Heart right ventricle (tissue), 16 donors: Measurements from ENCODE around the gene KLHL30. TPM values are rescaled to one million over a fixed set of nuclear protein-coding genes. Genes with fewer than 3 reads are reported as not detected.
A peak's percentile ranks its signal among the peaks of the same experiment; 100 is the strongest.

Experiments
- ATAC-seq, 8 donors: fragments of 200-7000 bp; cut with Tn5 transposase; one replicate each; pipeline ENCODE4 v1.9.1; 2020; ENCODE audit warnings: mild to moderate bottlenecking in 8 of 8, moderate library complexity in 8 of 8, moderate number of reproducible peaks in 1 of 8
- DNase-seq, 2 donors: peaks; one replicate each; pipeline ENCODE4 v3.0.0-alpha.2; 2020
- H3K27ac ChIP-seq, 10 donors: fragments of 200-600 bp; sonication (generic) in 2 of 10; one replicate each; pipeline versions ENCODE4 v1.5.0 to v1.8.0; 2020 to 2022; ENCODE audit warnings: mild to moderate bottlenecking in 3 of 10
- H3K27me3 ChIP-seq, 7 donors: fragments of 200-600 bp; one replicate each; pipeline ENCODE4 v1.8.0; 2021 to 2022; ENCODE audit warnings: mild to moderate bottlenecking in 2 of 7
- H3K36me3 ChIP-seq, 9 donors: fragments of 200-600 bp; sonication (generic) in 1 of 9; one replicate each; pipeline versions ENCODE4 v1.5.0 to v1.8.0; 2020 to 2022; ENCODE audit warnings: mild to moderate bottlenecking in 2 of 9
- H3K4me1 ChIP-seq, 9 donors: fragments of 200-600 bp; sonication (generic) in 1 of 9; one replicate each; pipeline versions ENCODE4 v1.5.0 to v1.8.0; 2020 to 2022; ENCODE audit warnings: mild to moderate bottlenecking in 4 of 9
- H3K4me3 ChIP-seq, 10 donors: fragments of 200-600 bp; sonication (generic) in 2 of 10; one replicate each; pipeline versions ENCODE4 v1.5.0 to v1.8.0; 2020 to 2022; ENCODE audit warnings: mild to moderate bottlenecking in 7 of 10, moderate library complexity in 2 of 10
- H3K9me3 ChIP-seq, 11 donors: fragments of 200-600 bp in 10 of 11; sonication (generic) in 2 of 11; one replicate each; pipeline versions ENCODE4 v1.5.0 to v1.8.0; 2013 to 2022; ENCODE audit warnings: mild to moderate bottlenecking in 2 of 11, control low read depth in 1 of 11, moderate library complexity in 1 of 11
- WGBS, 2 donors: extraction: QIAGEN DNeasy Blood & Tissue Kit; methylation state at CpG; one replicate each; pipeline ENCODE4 v1.1.7; 2013; ENCODE audit warnings: inconsistent platforms in 1 of 2; 5-methylcytosine and 5-hydroxymethylcytosine counted together
- intact Hi-C, 10 donors: fragments of 100-400 bp; cut with DNase I; formaldehyde crosslinking; loops; one replicate each; pipeline versions ENCODE4 v1.11.1 to v1.14.2; 2022
- long read RNA-seq, 3 donors: library from polyadenylated mRNA; unstranded; transcript quantifications; one replicate each; pipeline ENCODE4 v2.0.0, GENCODE V29; 2020 to 2021
- polyA plus RNA-seq, 2 donors: library from polyadenylated mRNA; stranded (reverse); fragments of 200-250 nt; gene quantifications; one replicate each; pipeline ENCODE4 v1.2.3, GENCODE V29; 2013
- total RNA-seq, 10 donors: library from RNA; stranded (reverse); fragmentation: NEBNext Ultra II Directional in 3 of 10; extraction: Animal tissue kit (Norgen Biotek cat#: 25700) in 3 of 10; gene quantifications; one replicate each; pipeline versions ENCODE4 v1.2.1 to v1.2.4, GENCODE V29; 2021 to 2023
- TF ChIP-seq, protein P1 (sequence below), 9 donors: fragments of 200-600 bp; sonication (generic) in 2 of 9; IDR thresholded peaks; one replicate each; pipeline versions ENCODE4 v1.5.0 to v1.8.0; 2021 to 2022; ENCODE audit warnings: antibody characterized with exemption in 9 of 9, mild to moderate bottlenecking in 5 of 9, moderate library complexity in 1 of 9
- donor health status: Arrhythmogenic right ventricular cardiomyopathy.
- donor health status: ischemic (EF 13 %, LVEDD 7.1; RV severe dilation, severe dysfunction).
- donor health status: healthy with polysubstance abuse.
- donor health status: DM: no; HTN: yes; CAD: no.
- donor health status: DM: no; HTN: no; CAD: no.
- donor health status: ischemic (EF 25% LVEDD 6.9; RV normal size, moderate dysfunction).
- donor health status: ischemic (EF 25% LVEDD 5.7; RV mildly dilated, moderate dysfunction).
- donor health status: healthy.
- donor health status: DM: yes; HTN: yes; CAD: no.
- donor health status: Ischemic cardiomyopathy.
- donor health status: ischemic (EF 35%, LVEDD 5.7; RV mildly dilated, moderate dysfunction).
- donor health status: nonischemic (EF 11% LVEDD 7.7; RV severe dilation, severe dysfunction).
- donor health status: DM: yes; HTN: yes; CAD: no.
- donor health status: PGD.
- donor health status: ischemic (EF 29% LVEDD 5.4; RV normal size, mild dysfunction).
- donor health status: nonischemic (EF 23%, LVEDD 6.1; RV moderate dilation, normal function).

Gene KLHL30
- total RNA-seq = 10 to 100 TPM; 18.9 to 30.1 (median 26.7) TPM
- 1 to 10 TPM; 3.0 to 9.8 TPM for polyA plus RNA-seq
- long read RNA-seq, donor 1, partial matches to known transcripts = 2 of 15 reads
- long read RNA-seq, donor 1, other reads (novel, unspliced or antisense) = 13 of 15 reads
- long read RNA-seq, donor 2, partial matches to known transcripts = 2 of 19 reads
- long read RNA-seq, donor 2, other reads (novel, unspliced or antisense) = 16 of 19 reads
- long read RNA-seq, donor 3, partial matches to known transcripts = 8 of 100 reads
- long read RNA-seq, donor 3, other reads (novel, unspliced or antisense) = 89 of 100 reads

GRCh38 chr2:238138331-238139195, at the start of gene KLHL30:
Gene KLHL30 (plus strand): TSS chr2:238138668. CDS start chr2:238140755, 2,087 bp downstream.
- WGBS, 2 donors = 32 to 40% methylated on average over 21 to 22 of the region's 22 CpGs
- intact Hi-C loops = loop anchor here in 4 of 10 donors (5.0 to 10.0 kb wide), 3 partner anchors 171 to 284 kb away; partner anchors contain the start of genes RAMP1 (in 3 of the 4) and UBE2F (in 1 of the 4)
- peaks cover 0 to 2% (median 0%) of the 10 kb centered on the region in 7 donors for H3K27me3 ChIP-seq
- DNase-seq (peak; percentile 72 to 81), ATAC-seq (peak; percentile 80 to 94 (median 90))
- H3K27ac ChIP-seq = peak within 1 kb of the TSS; percentile 69 to 96 (median 89)
- TF ChIP-seq, protein P1, sequence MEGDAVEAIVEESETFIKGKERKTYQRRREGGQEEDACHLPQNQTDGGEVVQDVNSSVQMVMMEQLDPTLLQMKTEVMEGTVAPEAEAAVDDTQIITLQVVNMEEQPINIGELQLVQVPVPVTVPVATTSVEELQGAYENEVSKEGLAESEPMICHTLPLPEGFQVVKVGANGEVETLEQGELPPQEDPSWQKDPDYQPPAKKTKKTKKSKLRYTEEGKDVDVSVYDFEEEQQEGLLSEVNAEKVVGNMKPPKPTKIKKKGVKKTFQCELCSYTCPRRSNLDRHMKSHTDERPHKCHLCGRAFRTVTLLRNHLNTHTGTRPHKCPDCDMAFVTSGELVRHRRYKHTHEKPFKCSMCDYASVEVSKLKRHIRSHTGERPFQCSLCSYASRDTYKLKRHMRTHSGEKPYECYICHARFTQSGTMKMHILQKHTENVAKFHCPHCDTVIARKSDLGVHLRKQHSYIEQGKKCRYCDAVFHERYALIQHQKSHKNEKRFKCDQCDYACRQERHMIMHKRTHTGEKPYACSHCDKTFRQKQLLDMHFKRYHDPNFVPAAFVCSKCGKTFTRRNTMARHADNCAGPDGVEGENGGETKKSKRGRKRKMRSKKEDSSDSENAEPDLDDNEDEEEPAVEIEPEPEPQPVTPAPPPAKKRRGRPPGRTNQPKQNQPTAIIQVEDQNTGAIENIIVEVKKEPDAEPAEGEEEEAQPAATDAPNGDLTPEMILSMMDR (IDR thresholded peaks at IDR 0.05) = peak in 1 of 9 donors; percentile 3
- no peaks in the 10 kb centered on the region for H3K9me3 ChIP-seq
- H3K36me3 ChIP-seq = peaks cover 0 to 6% (median 0%) of the 10 kb centered on the region in 9 donors
- peaks cover 6 to 65% (median 49%) of the 10 kb centered on the region in 9 donors for H3K4me1 ChIP-seq
- H3K4me3 ChIP-seq = peak within 1 kb of the TSS; percentile 5 to 54 (median 40)

GRCh38 chr2:238090887-238091286, 47.6 kb upstream of the KLHL30 start:
- 87 to 95% methylated on average over 4 of the region's 4 CpGs for WGBS, 2 donors
- Histone ChIP-seq H3K36me3 (peaks cover 0 to 11% (median 0%) of the 10 kb centered on the region in 9 donors), H3K27ac (no peak overlapping the region), H3K27me3 (no peaks in the 10 kb centered on the region), H3K9me3 (no peaks in the 10 kb centered on the region), H3K4me3 (no peak overlapping the region), H3K4me1 (peaks cover 0 to 8% (median 0%) of the 10 kb centered on the region in 9 donors)
- ATAC-seq (no peak), DNase-seq (no peak)
- intact Hi-C loops = no loop called here
- TF ChIP-seq, protein P1 (IDR thresholded peaks at IDR 0.05) = no peak

DNA sequence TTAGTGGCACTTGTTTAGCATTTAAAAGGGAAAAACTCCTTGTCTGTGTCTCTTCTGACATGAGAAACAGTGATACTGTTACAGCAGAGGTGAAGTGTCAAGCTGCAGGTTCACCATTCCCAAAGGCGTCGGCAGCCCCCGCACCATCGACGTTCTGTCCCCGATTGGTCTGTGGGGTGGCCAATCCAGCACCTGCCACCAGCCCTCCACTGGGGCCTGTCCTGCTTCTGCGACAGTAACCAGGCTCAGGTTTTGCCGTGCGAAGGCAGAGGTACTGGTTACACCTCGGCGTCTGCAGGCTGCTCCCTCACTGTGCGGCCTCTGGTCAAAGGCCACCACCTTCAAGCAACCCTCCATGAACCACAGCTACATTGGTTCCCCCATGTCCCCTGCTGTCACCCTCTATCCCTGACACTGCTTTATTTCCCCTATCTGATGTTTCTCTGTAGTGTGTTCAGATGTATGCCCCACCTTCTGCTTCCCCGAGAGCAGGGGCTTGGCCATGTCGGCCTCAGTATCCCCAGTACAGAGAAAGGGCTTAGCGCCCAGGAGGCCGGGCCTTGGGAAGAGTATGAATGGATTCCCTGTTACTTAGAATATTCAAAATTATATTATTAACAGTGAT, 46.9 kb upstream of the KLHL30 start:
- no peaks in the 10 kb centered on the region for H3K27me3 ChIP-seq
- intact Hi-C loops = no loop called here
- TF ChIP-seq, protein P1 (IDR thresholded peaks at IDR 0.05) = no peak
- 93% methylated on average over 16 of the region's 16 CpGs for whole genome bisulfite sequencing, 2 donors
- ATAC-seq (no peak), DNase-seq (no peak)
- H3K4me1 ChIP-seq = peaks cover 0 to 8% (median 0%) of the 10 kb centered on the region in 9 donors
- H3K4me3 ChIP-seq = no peak overlapping the region
- H3K36me3 ChIP-seq = peaks cover 0 to 5% (median 0%) of the 10 kb centered on the region in 9 donors
- H3K9me3 ChIP-seq = no peaks in the 10 kb centered on the region
- H3K27ac ChIP-seq = no peak overlapping the region
